H1 (cell line): ENCODE measurements around the gene SCFD1.

ENCODE experiments used
- CTBP2 ChIP-seq: IDR thresholded peaks from 2 replicates; pipeline ENCODE4 v1.7.0; 2011; ENCODE audit warnings: borderline replicate concordance, mild to moderate bottlenecking, moderate library complexity, mixed read lengths, low read length; ENCODE audit not compliant: insufficient read depth, insufficient read length
- GABPA ChIP-seq: IDR thresholded peaks from 2 replicates; pipeline ENCODE4 v1.6.1; 2011; ENCODE audit warnings: mild to moderate bottlenecking, low read length, moderate library complexity, borderline replicate concordance; ENCODE audit not compliant: insufficient read depth
- JUND ChIP-seq: IDR thresholded peaks from 2 replicates; pipeline ENCODE4 v1.6.1; 2011; ENCODE audit warnings: mild to moderate bottlenecking, improper control_type of control experiment, low read length
- POLR2A ChIP-seq, 2 experiments: IDR thresholded peaks; 1 replicate in 1 of 2; 2 replicates in 1 of 2; pipeline ENCODE4 v1.6.1; 2011; ENCODE audit warnings: low read depth in 2 of 2, low read length in 2 of 2, mild to moderate bottlenecking in 2 of 2; ENCODE audit errors: control extremely low read depth in 1 of 2
- RFX5 ChIP-seq: IDR thresholded peaks from 2 replicates; pipeline ENCODE4 v1.6.1; 2011; ENCODE audit warnings: low read depth, low read length, improper control_type of control experiment, borderline replicate concordance
- RXRA ChIP-seq: IDR thresholded peaks from 2 replicates; pipeline ENCODE4 v1.6.1; 2011; ENCODE audit warnings: low read depth, mild to moderate bottlenecking, low read length, moderate library complexity; ENCODE audit not compliant: insufficient read depth
- SIN3A ChIP-seq, 2 experiments: IDR thresholded peaks in 1 of 2; conservative IDR thresholded peaks in 1 of 2; 2 replicates each; pipeline ENCODE4 v1.6.1; 2011 to 2012; ENCODE audit warnings: low read length in 2 of 2, improper control_type of control experiment in 1 of 2, low read depth in 1 of 2, mild to moderate bottlenecking in 1 of 2
- SP1 ChIP-seq: IDR thresholded peaks from 2 replicates; pipeline ENCODE4 v1.6.1; 2011; ENCODE audit warnings: low read depth, low read length
- TAF1 ChIP-seq: IDR thresholded peaks from 2 replicates; pipeline ENCODE4 v1.6.1; 2011; ENCODE audit warnings: mild to moderate bottlenecking, low read depth, low read length
- TCF12 ChIP-seq: IDR thresholded peaks from 2 replicates; pipeline ENCODE4 v1.6.1; 2011; ENCODE audit warnings: low read depth, mild to moderate bottlenecking, low read length
- TF ChIP-seq, protein P1 (sequence below), 3 experiments: IDR thresholded peaks; 1 replicate in 2 of 3; 2 replicates in 1 of 3; pipeline versions ENCODE4 v1.5.1 to v1.6.1; 2011; ENCODE audit warnings: low read length in 3 of 3, mild to moderate bottlenecking in 3 of 3, inconsistent platforms in 2 of 3, low read depth in 1 of 3, moderate library complexity in 1 of 3; ENCODE audit not compliant: insufficient read depth in 1 of 3; ENCODE audit errors: control extremely low read depth in 1 of 3

- TF ChIP-seq, protein P1, sequence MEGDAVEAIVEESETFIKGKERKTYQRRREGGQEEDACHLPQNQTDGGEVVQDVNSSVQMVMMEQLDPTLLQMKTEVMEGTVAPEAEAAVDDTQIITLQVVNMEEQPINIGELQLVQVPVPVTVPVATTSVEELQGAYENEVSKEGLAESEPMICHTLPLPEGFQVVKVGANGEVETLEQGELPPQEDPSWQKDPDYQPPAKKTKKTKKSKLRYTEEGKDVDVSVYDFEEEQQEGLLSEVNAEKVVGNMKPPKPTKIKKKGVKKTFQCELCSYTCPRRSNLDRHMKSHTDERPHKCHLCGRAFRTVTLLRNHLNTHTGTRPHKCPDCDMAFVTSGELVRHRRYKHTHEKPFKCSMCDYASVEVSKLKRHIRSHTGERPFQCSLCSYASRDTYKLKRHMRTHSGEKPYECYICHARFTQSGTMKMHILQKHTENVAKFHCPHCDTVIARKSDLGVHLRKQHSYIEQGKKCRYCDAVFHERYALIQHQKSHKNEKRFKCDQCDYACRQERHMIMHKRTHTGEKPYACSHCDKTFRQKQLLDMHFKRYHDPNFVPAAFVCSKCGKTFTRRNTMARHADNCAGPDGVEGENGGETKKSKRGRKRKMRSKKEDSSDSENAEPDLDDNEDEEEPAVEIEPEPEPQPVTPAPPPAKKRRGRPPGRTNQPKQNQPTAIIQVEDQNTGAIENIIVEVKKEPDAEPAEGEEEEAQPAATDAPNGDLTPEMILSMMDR (IDR thresholded peaks at IDR 0.05; ENCODE audit: control extremely low read depth in 1 of 3, insufficient read depth in 1 of 3, low read depth in 1 of 3, low read length in 3 of 3): no peak
- TF ChIP-seq JUND (no peak), SP1 (no peak), TAF1 (no peak), SIN3A (conservative IDR thresholded peaks at IDR 0.05 in 1 of 2, IDR thresholded peaks at IDR 0.05 in 1 of 2; ENCODE audit: low read depth in 1 of 2, low read length in 2 of 2) (no peak), GABPA (no peak), CTBP2 (no peak), RXRA (no peak), RFX5 (no peak), POLR2A (IDR thresholded peaks at IDR 0.05; ENCODE audit: control extremely low read depth in 1 of 2, low read depth in 2 of 2, low read length in 2 of 2) (no peak), TCF12 (no peak)
Measured at GRCh38 chr14:30779210-30779609, 157.1 kb downstream of the SCFD1 start.
